HG03139 (cell line): ENCODE data around the gene NUCB1.

Experiments used
- ATAC-seq: cut with Tn5 transposase; IDR thresholded peaks from one replicate; pipeline ENCODE4 v1.9.1; 2021; ENCODE audit not compliant: unreplicated experiment

NUCB1 gene

DNA sequence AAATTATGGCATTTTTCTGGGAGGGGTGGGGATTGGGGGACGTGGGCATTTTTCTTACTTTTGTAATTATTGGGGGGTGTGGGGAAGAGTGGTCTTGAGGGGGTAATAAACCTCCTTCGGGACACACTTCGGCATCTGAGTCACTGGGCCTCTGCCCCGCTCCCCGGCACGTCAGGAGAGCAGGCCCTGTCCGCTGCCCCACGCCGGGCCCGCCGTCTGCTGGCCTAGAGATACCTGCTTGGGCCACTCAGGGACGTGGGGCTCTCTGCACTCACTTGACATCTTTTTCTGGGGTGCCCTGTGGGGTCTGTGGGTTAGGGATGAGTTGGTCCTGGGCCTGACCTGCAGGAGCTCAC, 61.5 kb downstream of the NUCB1 start:
- no peak for ATAC-seq

DNA sequence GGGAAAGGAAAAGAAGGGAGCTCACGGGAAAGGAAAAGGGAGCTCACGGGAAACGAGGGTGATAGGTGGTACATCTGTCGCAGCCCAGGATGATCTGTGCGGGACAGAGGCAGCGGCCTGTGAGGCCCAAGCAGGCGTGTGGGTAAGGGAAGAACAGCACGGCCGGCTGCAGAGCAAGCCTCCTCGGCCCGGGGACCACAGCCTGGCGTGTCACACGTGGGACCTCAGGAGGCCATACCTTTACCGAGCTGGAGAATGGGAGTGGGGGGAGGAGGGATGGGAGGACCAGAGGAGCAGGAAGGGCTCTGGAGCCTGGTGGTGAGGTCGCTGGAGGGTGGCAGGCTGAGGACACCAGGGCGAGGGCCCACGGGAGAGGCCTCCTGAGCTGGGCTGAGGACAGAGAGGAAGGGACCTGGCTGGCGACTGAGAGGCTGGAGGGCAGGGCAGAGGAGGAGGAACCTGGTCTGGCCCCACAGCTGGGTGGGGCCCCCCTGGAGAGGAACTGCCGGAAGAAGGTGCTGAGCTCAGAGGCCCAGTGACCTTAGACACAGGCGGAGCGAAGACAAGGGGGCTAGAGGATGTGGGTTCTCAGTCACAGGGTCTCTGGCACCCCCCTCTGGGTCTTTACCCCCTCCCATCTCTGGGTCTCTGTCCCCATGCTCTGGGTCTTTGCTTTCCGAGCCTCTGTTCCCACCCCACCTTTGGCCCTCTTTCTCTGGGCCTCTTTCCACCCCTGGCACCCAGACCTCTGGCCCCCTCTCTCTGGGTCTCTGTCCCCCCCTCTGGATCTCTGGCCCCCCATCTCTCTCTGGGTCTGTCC, 62.1 kb downstream of the NUCB1 start:
- ATAC-seq, result no peak

DNA sequence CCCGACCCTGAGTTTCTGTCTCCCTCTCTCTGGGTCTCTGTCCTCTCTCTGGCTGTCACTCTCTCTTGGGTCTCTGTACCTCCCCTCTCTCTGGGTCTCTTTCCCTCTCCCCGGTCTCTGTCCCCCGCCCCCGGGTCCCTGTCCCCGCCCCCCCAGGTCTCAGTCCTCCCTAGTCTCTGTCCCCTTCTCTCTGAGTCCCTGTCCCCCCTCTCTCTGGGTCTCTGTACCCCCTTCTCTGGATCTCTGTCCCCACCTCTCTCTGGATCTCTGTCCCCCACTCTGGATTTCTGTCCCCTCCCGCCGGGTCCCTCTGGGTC, 62.7 kb downstream of the NUCB1 start:
- ATAC-seq, result no peak

DNA sequence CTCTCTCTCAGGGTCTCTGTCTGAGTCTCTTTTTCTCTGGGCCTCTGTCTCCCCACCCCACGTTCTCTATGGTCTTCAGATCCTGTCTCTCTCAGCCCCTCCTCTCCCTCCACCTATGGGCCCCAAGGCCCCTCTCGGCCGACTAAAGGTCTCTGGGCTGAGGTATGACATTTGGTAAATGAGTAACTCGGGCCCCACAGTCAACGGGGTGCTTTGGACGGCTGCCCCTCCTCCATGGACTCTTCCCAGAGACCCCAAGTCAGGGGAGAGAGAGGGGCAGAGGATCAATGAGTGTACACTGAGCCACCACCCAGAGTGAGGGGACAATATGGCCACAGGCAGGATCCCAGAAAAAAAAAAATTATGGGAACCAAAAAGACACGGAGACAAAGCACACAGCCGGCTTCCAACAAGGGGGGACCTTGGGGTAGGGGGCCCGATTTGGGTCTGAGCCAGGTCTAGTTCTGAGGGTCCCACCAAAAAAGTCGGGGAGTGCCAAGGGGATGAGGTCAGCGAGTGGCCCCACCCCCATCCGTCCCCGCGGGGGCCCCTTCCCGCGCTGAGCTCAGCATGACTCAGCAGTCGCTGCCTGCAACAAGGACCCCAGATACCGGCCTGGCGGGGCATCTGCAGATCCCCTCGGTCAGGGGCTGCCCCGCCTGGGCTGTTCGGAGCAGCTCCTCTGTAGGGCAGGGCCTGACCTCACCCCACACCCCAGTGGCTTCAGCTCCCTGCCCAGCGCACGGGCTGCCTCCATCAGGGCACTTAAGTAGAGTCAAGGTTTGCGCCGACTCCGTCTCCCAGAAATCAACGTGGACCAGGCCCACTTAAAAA, 63.5 kb downstream of the NUCB1 start:
- no peak for ATAC-seq

DNA sequence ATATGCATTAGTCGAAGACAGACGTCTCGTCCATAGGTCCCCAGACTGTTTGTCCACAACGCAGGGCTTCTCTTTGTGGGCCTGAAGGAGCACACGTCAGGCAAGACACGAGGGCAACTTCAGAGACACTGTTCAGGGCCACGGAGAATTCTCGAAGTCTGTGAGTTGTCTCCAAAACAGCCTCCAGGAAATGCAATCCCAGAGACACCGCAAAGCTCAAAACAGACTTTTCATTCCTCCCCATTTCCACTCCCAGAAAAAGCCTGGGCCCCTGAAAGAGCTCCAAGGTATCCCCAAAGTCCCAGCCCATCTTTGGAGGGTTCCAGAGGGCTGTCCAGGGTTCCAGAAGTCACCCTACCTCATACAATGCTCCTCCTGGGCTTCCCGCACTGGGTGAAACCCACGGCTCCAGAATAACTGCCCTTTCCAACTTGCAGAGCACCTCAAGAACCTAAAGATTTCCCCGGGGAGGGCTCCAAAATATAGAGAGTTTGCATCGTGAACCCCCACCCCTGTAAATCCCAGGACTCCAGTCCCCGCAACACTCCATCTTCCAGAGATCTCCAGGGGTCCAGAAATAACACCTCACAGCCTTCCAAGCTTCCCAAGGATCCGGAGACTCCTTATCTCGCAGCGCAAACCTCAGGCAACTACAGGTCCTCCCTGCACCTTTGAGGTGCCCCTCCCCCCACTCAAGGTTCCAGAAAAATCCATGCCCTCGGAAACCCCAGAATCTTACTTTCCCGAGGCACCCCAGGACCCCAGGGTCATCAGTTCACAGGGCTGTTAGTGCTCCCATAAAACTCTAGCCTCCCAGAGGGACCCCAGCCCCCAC, 64.3 kb downstream of the NUCB1 start:
- no peak for ATAC-seq

DNA sequence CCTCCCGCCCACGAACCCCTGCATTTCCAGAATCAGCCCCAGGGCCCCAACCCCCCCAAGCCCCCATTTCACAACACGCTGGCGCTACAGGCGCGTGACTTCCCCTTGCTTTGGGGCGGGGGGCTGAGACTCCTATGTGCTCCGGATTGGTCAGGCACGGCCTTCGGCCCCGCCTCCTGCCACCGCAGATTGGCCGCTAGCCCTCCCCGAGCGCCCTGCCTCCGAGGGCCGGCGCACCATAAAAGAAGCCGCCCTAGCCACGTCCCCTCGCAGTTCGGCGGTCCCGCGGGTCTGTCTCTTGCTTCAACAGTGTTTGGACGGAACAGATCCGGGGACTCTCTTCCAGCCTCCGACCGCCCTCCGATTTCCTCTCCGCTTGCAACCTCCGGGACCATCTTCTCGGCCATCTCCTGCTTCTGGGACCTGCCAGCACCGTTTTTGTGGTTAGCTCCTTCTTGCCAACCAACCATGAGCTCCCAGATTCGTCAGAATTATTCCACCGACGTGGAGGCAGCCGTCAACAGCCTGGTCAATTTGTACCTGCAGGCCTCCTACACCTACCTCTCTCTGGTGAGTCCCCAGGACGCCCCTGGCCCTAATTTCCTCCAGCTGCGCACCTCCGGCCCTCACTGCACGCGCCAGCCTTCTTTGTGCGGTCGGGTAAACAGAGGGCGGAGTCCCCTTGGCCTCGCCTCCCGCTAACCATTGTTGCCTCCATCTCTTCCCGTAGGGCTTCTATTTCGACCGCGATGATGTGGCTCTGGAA, 65.1 kb downstream of the NUCB1 start, which contains the start of gene FTL:
Gene FTL (plus strand): TSS at position 270 of the 766 bp plus-strand sequence. CDS start 199 bp downstream, at position 469.
- ATAC-seq, result peak; percentile 47

DNA sequence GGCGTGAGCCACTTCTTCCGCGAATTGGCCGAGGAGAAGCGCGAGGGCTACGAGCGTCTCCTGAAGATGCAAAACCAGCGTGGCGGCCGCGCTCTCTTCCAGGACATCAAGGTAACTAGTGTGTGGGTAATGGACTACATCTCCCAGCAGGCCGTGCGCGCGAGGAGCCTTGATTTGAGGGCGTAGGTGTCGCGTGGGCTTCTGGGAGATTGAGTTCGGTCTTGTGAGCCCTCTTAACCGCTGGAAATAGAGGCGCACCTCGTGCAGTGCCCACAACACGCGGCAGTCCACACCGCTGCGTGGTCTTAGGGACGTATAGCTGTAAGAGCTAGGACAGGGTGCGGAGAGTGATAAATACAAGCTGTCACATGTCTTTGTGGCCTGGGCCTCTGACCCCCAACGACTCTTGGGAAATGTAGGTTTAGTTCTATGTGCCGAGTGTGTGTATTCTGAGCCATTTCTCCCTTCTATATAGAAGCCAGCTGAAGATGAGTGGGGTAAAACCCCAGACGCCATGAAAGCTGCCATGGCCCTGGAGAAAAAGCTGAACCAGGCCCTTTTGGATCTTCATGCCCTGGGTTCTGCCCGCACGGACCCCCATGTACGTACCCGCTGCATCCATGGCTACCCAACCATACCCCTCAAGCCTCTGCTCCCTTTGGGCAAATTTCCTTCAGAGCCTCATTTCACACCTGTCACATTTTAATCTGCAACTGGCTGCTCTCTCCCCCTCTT, 65.9 kb downstream of the NUCB1 start:
- ATAC-seq, result peak; percentile 14

DNA sequence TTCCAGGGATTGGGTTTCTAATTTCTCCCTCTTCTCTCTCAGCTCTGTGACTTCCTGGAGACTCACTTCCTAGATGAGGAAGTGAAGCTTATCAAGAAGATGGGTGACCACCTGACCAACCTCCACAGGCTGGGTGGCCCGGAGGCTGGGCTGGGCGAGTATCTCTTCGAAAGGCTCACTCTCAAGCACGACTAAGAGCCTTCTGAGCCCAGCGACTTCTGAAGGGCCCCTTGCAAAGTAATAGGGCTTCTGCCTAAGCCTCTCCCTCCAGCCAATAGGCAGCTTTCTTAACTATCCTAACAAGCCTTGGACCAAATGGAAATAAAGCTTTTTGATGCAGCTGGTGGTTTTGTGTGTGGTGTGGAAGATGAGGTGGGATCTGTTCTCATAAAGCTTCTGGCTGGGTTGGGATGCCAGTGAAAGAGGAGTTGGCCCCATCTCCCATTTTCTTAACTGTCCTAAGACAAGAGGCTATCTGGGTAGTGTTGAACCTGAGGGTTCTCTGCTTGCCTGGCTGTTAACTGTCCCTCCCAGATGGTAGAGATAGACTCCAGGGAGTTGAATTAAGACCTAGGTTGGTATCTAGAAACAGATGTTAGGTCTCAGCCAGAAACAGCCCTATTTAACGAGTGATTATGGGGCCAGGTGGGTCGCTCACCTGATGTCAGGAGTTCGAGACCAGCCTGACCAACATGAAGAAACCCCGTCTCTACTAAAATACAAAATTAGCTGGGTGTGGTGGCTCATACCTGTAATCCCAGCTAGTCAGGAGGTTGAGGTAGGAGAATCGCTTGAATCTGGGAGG, 66.6 kb downstream of the NUCB1 start:
- no peak for ATAC-seq

DNA sequence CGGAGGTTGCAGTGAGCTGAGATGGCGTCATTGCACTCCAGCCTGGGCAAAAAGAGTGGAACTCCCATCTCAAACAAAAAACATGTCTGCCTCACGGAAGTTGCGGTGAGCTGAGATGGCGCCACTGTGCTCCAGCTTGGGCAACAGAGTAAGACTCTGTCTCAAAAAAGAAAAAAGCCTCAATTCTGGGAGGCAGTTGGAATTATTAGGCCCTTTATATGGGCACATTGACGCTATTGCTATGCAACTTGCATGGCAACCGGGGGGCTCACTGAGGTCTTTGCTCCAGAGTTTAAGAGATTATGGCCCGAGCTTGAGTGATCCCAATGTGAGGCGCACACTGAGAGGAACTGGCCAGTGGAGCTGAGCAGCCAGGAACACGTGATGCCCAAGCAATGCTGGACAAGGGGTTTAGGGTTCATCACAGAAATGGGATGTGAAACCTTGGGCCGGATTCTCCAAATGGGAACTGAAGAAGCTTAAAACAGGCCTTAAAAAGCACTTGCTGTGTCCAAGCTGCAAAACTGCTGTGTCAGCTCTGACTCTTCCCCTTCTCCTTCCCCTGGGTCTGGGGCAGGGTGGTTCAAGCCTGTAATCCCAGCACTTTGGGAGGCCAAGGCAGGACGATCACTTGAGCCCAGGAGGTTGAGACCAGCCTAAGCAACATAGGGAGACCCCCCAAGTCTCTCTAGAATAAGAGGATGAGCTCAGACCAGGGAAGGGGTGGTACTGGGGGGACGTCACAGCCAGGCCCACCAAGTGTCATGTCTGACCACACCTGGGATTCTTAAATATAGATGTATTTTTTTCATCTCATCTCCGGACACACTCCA, 67.5 kb downstream of the NUCB1 start:
- no peak for ATAC-seq

DNA sequence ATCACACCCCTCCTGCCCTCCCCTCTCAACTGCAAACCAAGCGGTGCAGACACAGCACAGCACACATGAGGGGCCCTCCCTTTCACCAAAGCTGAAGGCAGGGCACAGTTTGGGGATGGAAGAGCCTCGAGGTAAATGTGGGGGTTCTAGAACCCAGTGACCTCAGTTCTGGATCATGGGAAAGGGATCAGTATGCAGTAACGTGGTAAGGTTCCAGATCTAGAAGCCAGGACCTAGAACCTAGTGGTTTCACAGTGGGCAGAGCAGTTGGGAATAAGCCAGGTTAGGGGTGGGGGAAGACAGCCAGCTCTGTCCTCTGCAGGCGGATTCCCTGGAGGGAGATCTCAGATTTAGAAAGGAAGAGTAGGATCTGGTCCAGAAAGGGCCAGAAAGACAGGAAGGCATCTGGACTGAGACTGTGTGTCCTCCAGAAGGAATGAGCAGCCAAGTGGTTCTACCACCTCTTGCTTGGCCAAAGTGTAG, 68.1 kb downstream of the NUCB1 start:
- no peak for ATAC-seq

DNA sequence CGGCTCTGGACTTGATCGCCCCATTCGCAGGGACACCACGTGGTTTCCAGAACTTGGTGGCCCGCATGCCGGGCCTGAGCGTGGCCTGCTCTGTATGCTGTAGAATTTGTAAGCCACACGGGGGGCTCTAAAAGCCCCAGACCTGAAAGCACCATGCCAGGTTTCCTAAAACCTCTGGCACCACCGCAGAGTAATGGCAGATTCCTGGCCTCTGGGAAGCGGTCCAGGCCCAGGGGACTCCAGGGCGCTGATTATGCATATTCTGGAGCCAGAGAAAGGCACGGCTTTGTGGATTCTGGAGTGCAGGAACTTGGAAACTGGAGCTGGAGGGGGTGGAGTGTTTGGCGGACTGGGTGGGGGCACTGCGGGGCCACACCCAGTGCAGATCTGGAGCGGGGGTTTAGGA, 68.7 kb downstream of the NUCB1 start:
- ATAC-seq, result no peak

DNA sequence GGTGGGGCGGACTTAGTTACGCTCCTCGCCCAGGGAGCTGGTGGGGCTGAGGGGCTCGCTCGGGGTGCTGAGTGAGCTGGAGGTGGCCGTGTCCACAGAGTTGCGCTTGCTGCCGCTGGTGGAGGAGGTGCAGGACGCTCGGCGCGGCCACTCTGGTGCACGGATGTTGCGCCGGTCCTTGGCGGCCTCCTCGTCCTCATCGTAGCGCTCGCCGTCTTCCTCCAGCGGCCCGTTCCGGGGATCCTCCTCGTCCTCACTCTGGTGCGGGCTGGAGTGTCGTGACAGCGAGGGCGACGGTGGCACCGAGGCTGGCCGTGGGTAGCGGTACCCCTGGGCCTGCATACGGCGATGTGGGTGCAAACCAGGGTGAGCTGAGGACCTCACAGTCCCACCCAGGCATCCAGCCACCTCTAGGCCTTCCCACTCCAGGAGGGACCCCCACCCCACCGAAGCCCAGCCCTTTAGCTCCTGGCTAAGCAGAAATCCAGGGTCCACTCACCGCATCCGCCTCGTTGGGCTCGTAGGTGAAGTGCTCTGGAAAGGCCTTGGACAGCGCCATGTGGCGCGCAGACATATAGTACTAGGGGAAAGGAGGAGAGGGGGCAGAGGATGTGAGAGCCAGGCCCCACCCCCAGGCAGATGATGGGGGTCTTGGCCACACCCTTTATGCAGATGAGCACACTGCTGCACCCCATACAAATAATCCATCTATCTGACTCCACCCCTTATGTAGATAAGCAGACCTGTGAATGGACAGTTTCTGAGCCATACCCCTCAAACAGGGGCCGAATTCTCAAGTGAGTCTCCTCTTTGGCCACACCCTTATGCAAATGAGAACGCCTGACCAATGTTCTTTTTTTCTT, 69.4 kb downstream of the NUCB1 start:
- ATAC-seq, result no peak

DNA sequence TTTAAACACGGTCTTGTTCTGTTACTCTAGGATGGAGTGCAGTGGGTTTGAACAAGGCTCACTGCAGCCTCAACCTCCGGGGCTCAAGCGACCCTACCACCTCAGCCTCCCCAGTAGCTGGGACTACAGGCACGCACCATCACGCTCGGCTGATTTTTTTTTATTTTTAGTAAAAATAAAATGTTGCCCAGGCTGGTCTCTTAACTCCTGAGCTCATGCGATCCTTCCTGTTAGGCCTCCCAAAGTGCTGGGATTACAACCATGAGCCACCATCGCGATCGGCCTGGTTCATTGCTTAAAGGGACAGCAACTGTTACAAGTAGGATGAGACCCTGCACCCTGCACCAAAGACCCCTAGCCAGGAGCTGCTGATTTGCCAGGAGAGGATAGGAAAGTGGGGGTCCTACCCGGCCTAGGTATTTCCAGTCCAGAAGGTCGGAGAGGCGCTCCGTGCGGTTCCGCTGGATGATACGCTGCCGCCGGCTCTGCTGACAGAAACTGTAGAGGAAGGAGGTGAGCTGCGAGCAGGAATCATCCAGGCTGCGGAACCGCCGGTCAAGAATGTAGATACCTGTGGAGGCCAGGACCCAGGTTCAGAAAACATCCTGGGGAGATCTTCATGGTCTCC, 70.1 kb downstream of the NUCB1 start:
- ATAC-seq, result no peak

DNA sequence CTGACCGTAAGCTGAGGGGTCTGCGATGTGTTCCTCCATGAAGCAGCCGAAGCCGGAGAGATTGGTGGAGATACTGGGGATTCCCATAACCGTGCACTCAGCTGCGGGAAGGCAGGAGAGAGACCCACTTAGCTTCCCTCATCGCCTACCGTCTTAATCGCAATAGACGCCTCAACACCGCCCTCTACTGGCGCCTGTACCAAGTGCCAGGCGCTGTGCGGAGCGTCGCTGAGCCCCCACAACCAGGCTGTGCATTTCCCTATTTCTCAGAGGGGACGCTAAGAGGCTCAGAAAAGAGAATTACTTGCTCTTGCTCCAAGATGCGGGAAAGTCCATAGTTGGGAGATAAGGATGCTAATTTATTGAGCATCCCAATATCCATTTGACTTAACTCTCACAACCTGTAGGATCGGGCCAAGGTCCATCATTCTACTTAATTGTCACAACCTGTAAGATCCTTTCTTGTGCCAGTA, 70.8 kb downstream of the NUCB1 start:
- no peak for ATAC-seq
